ENCODE data around the gene ATF6B. TPM values are rescaled to one million over a fixed set of nuclear protein-coding genes. Genes with fewer than 3 reads are reported as not detected.

Gene ATF6B
- total and polyA plus RNA-seq, 2 experiments from 2014 or later, result 37.9 to 43.7 TPM

DNA sequence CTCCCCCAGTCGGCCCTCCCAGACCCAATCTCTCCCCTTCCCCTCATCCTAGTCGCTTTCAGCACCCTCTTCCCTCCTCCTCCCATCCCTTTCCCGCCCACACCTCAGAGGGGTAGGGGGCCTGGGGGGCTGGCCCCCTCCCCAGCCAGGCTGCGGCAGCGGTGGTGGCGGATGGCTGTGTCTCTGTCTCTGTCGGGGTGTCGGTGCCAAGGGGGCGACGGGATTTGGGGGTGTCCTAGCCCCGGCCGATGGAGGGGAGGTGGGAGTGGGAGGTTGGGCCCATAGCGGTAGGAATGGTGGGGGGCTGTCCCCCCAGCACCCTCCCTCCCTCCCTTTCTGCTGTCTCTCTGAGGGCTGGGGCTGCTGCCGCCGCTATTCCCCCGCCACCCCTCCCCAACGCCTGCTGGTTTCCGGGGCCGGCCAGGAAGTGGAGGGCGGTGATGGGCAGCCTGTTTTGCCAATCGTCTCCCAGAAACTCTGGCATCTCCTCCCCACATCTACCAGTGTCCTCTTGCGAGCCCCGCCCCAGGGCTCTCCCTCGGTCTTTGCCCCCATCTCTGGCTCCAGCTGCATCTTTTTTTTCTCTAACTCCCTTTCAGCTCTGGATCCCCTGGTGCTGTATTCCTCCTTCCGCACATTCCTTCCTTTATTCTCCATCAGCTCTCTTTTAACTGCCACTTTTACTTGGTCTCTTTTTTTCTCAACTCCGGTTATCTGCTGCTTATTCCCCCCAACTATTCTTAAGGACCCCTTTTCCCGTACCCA, 47.8 kb upstream of the ATF6B start, which contains the start of gene AGPAT1:
AGPAT1 (minus strand) TSS at position 374 of the 765 bp plus-strand sequence. CDS start 4,588 bp downstream, outside the sequence.
- Histone ChIP-seq H3K9me3 (ENCODE audit: low read depth) (no peaks in the 10 kb centered on the region), H3K79me2 (peaks cover 60% of the 10 kb centered on the region), H3K9me2 (replicated peaks; ENCODE audit: insufficient read depth) (no peaks in the 10 kb centered on the region), H3K4me1 (ENCODE audit: insufficient read depth) (peaks cover 13% of the 10 kb centered on the region), H4K20me1 (ENCODE audit: insufficient read depth, poor library complexity, severe bottlenecking) (no peaks in the 10 kb centered on the region), H3K4me3 (peak within 1 kb of the TSS; percentile 71), H3K27ac (peak within 1 kb of the TSS; percentile 94), H3K36me3 (replicated peaks; ENCODE audit: insufficient read depth, low read depth) (no peaks in the 10 kb centered on the region), H2AFZ (peak within 1 kb of the TSS; percentile 46), H3K27me3 (no peaks in the 10 kb centered on the region), H3K4me2 (peak within 1 kb of the TSS; percentile 83)
- 3% methylated on average over 9 of the region's 27 CpGs for WGBS (ENCODE audit: low lambda C conversion rate, missing lambda C conversion rate)
- DNase-seq (ENCODE audit: low spot score), result peak; percentile 97
- TF ChIP-seq EZH2phosphoT487 (IDR thresholded peaks at IDR 0.05; ENCODE audit: low read depth, severe bottlenecking, unreplicated experiment) (no peak), EZH2 (IDR thresholded peaks at IDR 0.05; ENCODE audit: borderline replicate concordance) (no peak)
- TF ChIP-seq, protein P1, sequence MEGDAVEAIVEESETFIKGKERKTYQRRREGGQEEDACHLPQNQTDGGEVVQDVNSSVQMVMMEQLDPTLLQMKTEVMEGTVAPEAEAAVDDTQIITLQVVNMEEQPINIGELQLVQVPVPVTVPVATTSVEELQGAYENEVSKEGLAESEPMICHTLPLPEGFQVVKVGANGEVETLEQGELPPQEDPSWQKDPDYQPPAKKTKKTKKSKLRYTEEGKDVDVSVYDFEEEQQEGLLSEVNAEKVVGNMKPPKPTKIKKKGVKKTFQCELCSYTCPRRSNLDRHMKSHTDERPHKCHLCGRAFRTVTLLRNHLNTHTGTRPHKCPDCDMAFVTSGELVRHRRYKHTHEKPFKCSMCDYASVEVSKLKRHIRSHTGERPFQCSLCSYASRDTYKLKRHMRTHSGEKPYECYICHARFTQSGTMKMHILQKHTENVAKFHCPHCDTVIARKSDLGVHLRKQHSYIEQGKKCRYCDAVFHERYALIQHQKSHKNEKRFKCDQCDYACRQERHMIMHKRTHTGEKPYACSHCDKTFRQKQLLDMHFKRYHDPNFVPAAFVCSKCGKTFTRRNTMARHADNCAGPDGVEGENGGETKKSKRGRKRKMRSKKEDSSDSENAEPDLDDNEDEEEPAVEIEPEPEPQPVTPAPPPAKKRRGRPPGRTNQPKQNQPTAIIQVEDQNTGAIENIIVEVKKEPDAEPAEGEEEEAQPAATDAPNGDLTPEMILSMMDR (IDR thresholded peaks at IDR 0.05; ENCODE audit: poor library complexity), result no peak

DNA sequence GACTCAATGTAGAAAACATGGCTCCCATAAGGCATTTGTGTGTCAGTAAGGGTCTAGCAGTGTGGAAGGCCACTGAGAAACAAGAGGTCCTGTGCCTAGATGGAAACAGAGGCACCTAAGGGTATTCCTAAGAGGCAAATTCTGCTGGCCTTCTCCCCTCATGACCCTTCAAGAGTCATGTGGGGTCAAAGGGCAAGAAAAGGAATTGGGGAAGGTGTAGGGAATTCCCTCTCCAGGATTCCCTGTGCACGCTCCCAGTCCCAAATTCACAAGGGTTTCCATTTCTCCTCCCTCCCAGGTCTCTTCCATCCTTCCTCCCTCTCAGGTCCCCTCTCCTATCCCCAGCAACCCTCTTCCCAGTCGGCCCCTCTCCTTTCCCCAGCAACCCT, 47.3 kb upstream of the ATF6B start:
- peaks cover 13% of the 10 kb centered on the region for H3K4me1 ChIP-seq (ENCODE audit: insufficient read depth)
- H2AFZ ChIP-seq, result no peak overlapping the region
- WGBS (ENCODE audit: low lambda C conversion rate, missing lambda C conversion rate), result no CpG with 5 or more reads among the region's 2 CpGs
- H3K4me3 ChIP-seq, result peak overlapping the region; percentile 71
- peaks cover 60% of the 10 kb centered on the region for H3K79me2 ChIP-seq
- peak overlapping the region; percentile 53 for H3K27ac ChIP-seq
- H3K36me3 ChIP-seq (replicated peaks; ENCODE audit: insufficient read depth, low read depth), result no peaks in the 10 kb centered on the region
- TF ChIP-seq EZH2 (IDR thresholded peaks at IDR 0.05; ENCODE audit: borderline replicate concordance) (no peak), EZH2phosphoT487 (IDR thresholded peaks at IDR 0.05; ENCODE audit: low read depth, severe bottlenecking, unreplicated experiment) (no peak)
- TF ChIP-seq, protein P1 (IDR thresholded peaks at IDR 0.05; ENCODE audit: poor library complexity), result no peak
- H3K9me2 ChIP-seq (replicated peaks; ENCODE audit: insufficient read depth), result no peaks in the 10 kb centered on the region
- H4K20me1 ChIP-seq (ENCODE audit: insufficient read depth, poor library complexity, severe bottlenecking), result no peaks in the 10 kb centered on the region
- H3K9me3 ChIP-seq (ENCODE audit: low read depth), result no peaks in the 10 kb centered on the region
- DNase-seq (ENCODE audit: low spot score), result no peak
- H3K27me3 ChIP-seq, result no peaks in the 10 kb centered on the region
- peak overlapping the region; percentile 83 for H3K4me2 ChIP-seq

DNA sequence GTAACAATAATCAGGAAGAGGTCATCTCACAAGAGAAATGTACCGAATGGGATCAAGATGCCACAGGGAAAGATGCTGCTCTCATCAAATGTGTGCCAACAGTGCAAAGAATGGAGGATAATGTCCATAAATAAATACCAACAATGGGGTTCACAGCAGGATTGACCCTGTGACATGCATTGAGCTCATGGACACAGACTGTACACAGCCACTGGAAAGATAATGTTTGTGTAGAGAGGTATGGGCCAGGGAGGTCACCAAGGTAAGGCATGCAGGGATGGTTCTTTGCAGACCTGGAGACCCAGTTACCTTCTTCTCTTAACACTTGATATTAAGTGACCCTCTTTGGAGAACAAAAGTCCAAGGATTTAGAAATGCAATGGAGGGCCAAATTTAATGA, 46.4 kb upstream of the ATF6B start:
- peaks cover 53% of the 10 kb centered on the region for H3K79me2 ChIP-seq
- no peak overlapping the region for H2AFZ ChIP-seq
- H4K20me1 ChIP-seq (ENCODE audit: insufficient read depth, poor library complexity, severe bottlenecking), result no peaks in the 10 kb centered on the region
- H3K27me3 ChIP-seq, result no peaks in the 10 kb centered on the region
- H3K9me2 ChIP-seq (replicated peaks; ENCODE audit: insufficient read depth), result no peaks in the 10 kb centered on the region
- H3K36me3 ChIP-seq (replicated peaks; ENCODE audit: insufficient read depth, low read depth), result no peaks in the 10 kb centered on the region
- no peak for TF ChIP-seq EZH2 (IDR thresholded peaks at IDR 0.05; ENCODE audit: borderline replicate concordance)
- TF ChIP-seq, protein P1 (IDR thresholded peaks at IDR 0.05; ENCODE audit: poor library complexity), result no peak
- no peak for TF ChIP-seq EZH2phosphoT487 (IDR thresholded peaks at IDR 0.05; ENCODE audit: low read depth, severe bottlenecking, unreplicated experiment)
- peak overlapping the region; percentile 83 for H3K4me2 ChIP-seq
- WGBS (ENCODE audit: low lambda C conversion rate, missing lambda C conversion rate), result 93% methylated on average over 1 of the region's 1 CpG
- peaks cover 13% of the 10 kb centered on the region for H3K4me1 ChIP-seq (ENCODE audit: insufficient read depth)
- H3K27ac ChIP-seq, result no peak overlapping the region
- no peaks in the 10 kb centered on the region for H3K9me3 ChIP-seq (ENCODE audit: low read depth)
- DNase-seq (ENCODE audit: low spot score), result no peak
- no peak overlapping the region for H3K4me3 ChIP-seq
